CD4-positive, alpha-beta T cell (primary cell): ENCODE measurements around the gene LRRC74A. TPM values are rescaled to one million over a fixed set of nuclear protein-coding genes. Genes with fewer than 3 reads are reported as not detected.

ENCODE experiments used
- ATAC-seq: fragments of 200-7000 bp; cut with Tn5 transposase; one replicate; pipeline ENCODE4 v1.10.0; 2022; ENCODE audit warnings: mild to moderate bottlenecking; ENCODE audit not compliant: poor library complexity
- CTCF ChIA-PET: fragments of 350-600 bp; sonication (Branson Sonifier 250); formaldehyde crosslinking; loops from one replicate; lab custom pipeline; 2021; ENCODE audit warnings: antibody characterized with exemption, inconsistent platforms; lab: Charles Lee
- POLR2A ChIA-PET: fragments of 350-600 bp; sonication (Branson Sonifier 250); formaldehyde crosslinking; loops from one replicate; lab custom pipeline; 2021; ENCODE audit warnings: antibody characterized with exemption, inconsistent platforms; lab: Charles Lee
- DNase-seq, 14 experiments: peaks; one replicate each; pipeline ENCODE4 v3.0.0-alpha.2; 2013 to 2020; ENCODE audit warnings: mixed read lengths in 2 of 14
- H3K27ac ChIP-seq, 2 donors: one replicate each; pipeline versions ENCODE4 v1.5.1 to v1.7.0; 2013; ENCODE audit warnings: low read length in 2 of 2, low read depth in 1 of 2, mild to moderate bottlenecking in 1 of 2
- H3K27me3 ChIP-seq, 2 experiments: 1 replicate in 1 of 2; 2 replicates in 1 of 2; pipeline versions ENCODE4 v1.6.1 to v1.7.0; 2013; ENCODE audit warnings: low read length in 2 of 2, control low read depth in 1 of 2, mild to moderate bottlenecking in 1 of 2, moderate library complexity in 1 of 2; ENCODE audit not compliant: insufficient read depth in 2 of 2, control insufficient read depth in 1 of 2
- H3K36me3 ChIP-seq: one replicate; pipeline ENCODE4 v1.6.1; 2013; ENCODE audit warnings: low read length, control low read depth; ENCODE audit not compliant: insufficient read depth
- H3K4me1 ChIP-seq: one replicate; pipeline ENCODE4 v1.6.1; 2013; ENCODE audit warnings: low read length, control low read depth; ENCODE audit not compliant: insufficient read depth
- H3K4me3 ChIP-seq: one replicate; pipeline ENCODE4 v1.5.1; 2013; ENCODE audit warnings: mild to moderate bottlenecking, low read length, moderate library complexity
- H3K9me3 ChIP-seq, 2 experiments: 1 replicate in 1 of 2; 2 replicates in 1 of 2; pipeline versions ENCODE4 v1.6.1 to v1.7.0; 2013; ENCODE audit warnings: low read length in 2 of 2, mild to moderate bottlenecking in 2 of 2, control low read depth in 1 of 2, moderate library complexity in 1 of 2; ENCODE audit not compliant: control insufficient read depth in 1 of 2, insufficient read depth in 1 of 2
- H3K27ac Mint-ChIP-seq: one replicate; pipeline ENCODE4 v1.8.0; 2020; ENCODE audit warnings: mixed read lengths
- H3K27me3 Mint-ChIP-seq: one replicate; pipeline ENCODE4 v1.8.0; 2021; ENCODE audit warnings: mixed read lengths
- H3K36me3 Mint-ChIP-seq: one replicate; pipeline ENCODE4 v1.8.0; 2021; ENCODE audit warnings: low read depth, mixed read lengths
- H3K4me1 Mint-ChIP-seq: one replicate; pipeline ENCODE4 v1.8.0; 2021; ENCODE audit warnings: low read depth, mixed read lengths
- H3K4me3 Mint-ChIP-seq: one replicate; pipeline ENCODE4 v1.8.0; 2020; ENCODE audit warnings: mild to moderate bottlenecking, mixed read lengths
- H3K9me3 Mint-ChIP-seq: one replicate; pipeline ENCODE4 v1.8.0; 2020; ENCODE audit warnings: mixed read lengths
- CTCF ChIP-seq: fragments of 200-600 bp; IDR thresholded peaks from one replicate; pipeline ENCODE4 v1.8.0; 2022; ENCODE audit warnings: antibody characterized with exemption, mild to moderate bottlenecking
- intact Hi-C, 2 experiments: fragments of 100-400 bp; cut with DNase I in 1 of 2; cut with micrococcal nuclease in 1 of 2; formaldehyde crosslinking; loops; one replicate each; pipeline versions ENCODE4 v1.15.1 to v1.9.0; 2023 to 2025; cut with DNase I, micrococcal nuclease
- total RNA-seq, 174 experiments: library from RNA in 2 of 174; stranded (reverse) in 2 of 174; gene quantifications; one replicate each; pipeline ENCODE4 v1.2.3 and lab custom pipeline; 2021 to 2026

Gene LRRC74A
- total RNA-seq, 2 experiments from 2014 or later = not detected

GRCh38 chr14:76842414-76842813 is 16.2 kb downstream of the LRRC74A start:
- no peak for DNase-seq
- H3K27ac Mint-ChIP-seq = no peak overlapping the region
- no peak overlapping the region for H3K4me3 Mint-ChIP-seq
- no peak overlapping the region for H3K4me3 ChIP-seq
- CTCF ChIA-PET = interaction anchor here (1.0 kb wide), 1 partner anchor 241 kb away, joined by 3 read pairs; no protein-coding TSS in a partner anchor
- H3K36me3 Mint-ChIP-seq = no peaks in the 10 kb centered on the region
- H3K4me1 Mint-ChIP-seq = peaks cover 9% of the 10 kb centered on the region
- intact Hi-C loops = no loop called here
- TF ChIP-seq CTCF = no peak
- H3K9me3 Mint-ChIP-seq = no peaks in the 10 kb centered on the region
- no peak overlapping the region for H3K27ac ChIP-seq
- peaks cover 14% of the 10 kb centered on the region for H3K4me1 ChIP-seq
- no peaks in the 10 kb centered on the region for H3K36me3 ChIP-seq
- POLR2A ChIA-PET = no interaction called here
- ATAC-seq = no peak
- no peaks in the 10 kb centered on the region for H3K27me3 ChIP-seq
- H3K27me3 Mint-ChIP-seq = peaks cover 15% of the 10 kb centered on the region
- H3K9me3 ChIP-seq = no peaks in the 10 kb centered on the region

GRCh38 chr14:76844223-76844622 is 18.0 kb downstream of the LRRC74A start:
- intact Hi-C loops = no loop called here

GRCh38 chr14:76846331-76847047 is 20.3 kb downstream of the LRRC74A start:
- Mint-ChIP-seq H3K36me3 (no peaks in the 10 kb centered on the region), H3K9me3 (no peaks in the 10 kb centered on the region), H3K4me1 (peaks cover 9% of the 10 kb centered on the region), H3K27ac (no peak overlapping the region), H3K4me3 (no peak overlapping the region), H3K27me3 (peaks cover 15% of the 10 kb centered on the region)
- Histone ChIP-seq H3K4me1 (peaks cover 14% of the 10 kb centered on the region), H3K36me3 (no peaks in the 10 kb centered on the region), H3K9me3 (no peaks in the 10 kb centered on the region), H3K27ac (no peak overlapping the region), H3K4me3 (no peak overlapping the region), H3K27me3 (no peaks in the 10 kb centered on the region)
- intact Hi-C loops = no loop called here
- POLR2A ChIA-PET = no interaction called here
- TF ChIP-seq CTCF = no peak
- CTCF ChIA-PET = no interaction called here
- ATAC-seq = no peak
- DNase-seq = no peak

More at GRCh38 chr14:76844223-76844622, 18.0 kb downstream of the LRRC74A start:
- peaks cover 9% of the 10 kb centered on the region for H3K4me1 Mint-ChIP-seq
- Histone ChIP-seq H3K4me1 (peaks cover 14% of the 10 kb centered on the region), H3K9me3 (no peaks in the 10 kb centered on the region), H3K36me3 (no peaks in the 10 kb centered on the region), H3K4me3 (no peak overlapping the region), H3K27me3 (no peaks in the 10 kb centered on the region), H3K27ac (no peak overlapping the region)
- ChIA-PET POLR2A (no interaction called here), CTCF (no interaction called here)
- no peaks in the 10 kb centered on the region for H3K36me3 Mint-ChIP-seq
- H3K4me3 Mint-ChIP-seq = no peak overlapping the region
- ATAC-seq = peak; percentile 100
- H3K9me3 Mint-ChIP-seq = no peaks in the 10 kb centered on the region
- peak; percentile 29 to 82 (median 54) for DNase-seq
- peaks cover 15% of the 10 kb centered on the region for H3K27me3 Mint-ChIP-seq
- H3K27ac Mint-ChIP-seq = peak overlapping the region; percentile 57
- TF ChIP-seq CTCF = no peak
